ENCODE measurements around the gene BCAR3. TPM values are rescaled to one million over a fixed set of nuclear protein-coding genes. Genes with fewer than 3 reads are reported as not detected.

The BCAR3 gene
- total RNA-seq, 6 experiments from 2014 or later = 24.4 to 55.1 (median 26.2) TPM

- DNase-seq = no peak
- no peak for TF ChIP-seq CTCF (IDR thresholded peaks at IDR 0.05)
- peaks cover 3% of the 10 kb centered on the region; the same call in 1 of the 2 replicates for H3K27me3 Mint-ChIP-seq (ENCODE audit: insufficient read depth)
- no peaks in the 10 kb centered on the region for H3K9me3 Mint-ChIP-seq
- H3K4me3 Mint-ChIP-seq = no peak overlapping the region
- H3K36me3 Mint-ChIP-seq (ENCODE audit: low read depth) = peaks cover 27% of the 10 kb centered on the region
- H3K27ac Mint-ChIP-seq = 0 out of 2 replicates have a peak overlapping the region, but pooled peaks have one; percentile 7
- peaks cover 61% of the 10 kb centered on the region for H3K4me1 Mint-ChIP-seq (ENCODE audit: low read depth)
Measured at GRCh38 chr1:93581917-93582850, 99.5 kb downstream of the BCAR3 start.

DNA sequence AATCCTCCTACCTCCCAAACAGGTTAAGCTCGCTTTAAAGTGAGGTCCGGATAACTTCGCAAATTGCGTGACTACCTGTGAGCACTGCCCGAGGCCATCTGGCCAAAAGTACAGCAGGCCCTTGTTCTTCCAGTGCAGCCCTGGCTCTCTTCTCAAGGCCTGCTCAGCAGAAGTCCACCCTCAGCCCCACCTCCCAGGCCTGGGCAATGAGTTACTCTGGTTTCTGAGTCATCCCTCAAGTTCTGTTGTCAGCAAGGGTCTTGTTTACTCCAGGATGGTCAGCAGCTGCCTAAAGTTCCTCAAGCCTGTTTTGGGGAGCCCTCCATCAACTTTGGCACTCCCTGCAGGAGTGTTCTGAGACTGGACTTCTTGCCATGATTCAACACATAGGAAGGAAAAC lies 101.7 kb downstream of the BCAR3 start:
- Mint-ChIP-seq H3K4me1 (ENCODE audit: low read depth) (peaks cover 61% of the 10 kb centered on the region), H3K36me3 (ENCODE audit: low read depth) (peaks cover 43% of the 10 kb centered on the region), H3K9me3 (no peaks in the 10 kb centered on the region), H3K27ac (peak overlapping the region; percentile 94), H3K4me3 (peak overlapping the region; percentile 71), H3K27me3 (ENCODE audit: insufficient read depth) (peaks cover 4% of the 10 kb centered on the region; the same call in 1 of the 2 replicates)
- TF ChIP-seq CTCF (IDR thresholded peaks at IDR 0.05) = no peak
- DNase-seq = peak; percentile 86

- peaks cover 54% of the 10 kb centered on the region for H3K4me1 Mint-ChIP-seq (ENCODE audit: low read depth)
- no peak for TF ChIP-seq CTCF (IDR thresholded peaks at IDR 0.05)
- no peaks in the 10 kb centered on the region for H3K9me3 Mint-ChIP-seq
- no peak for DNase-seq
- peaks cover 6% of the 10 kb centered on the region; the same call in 1 of the 2 replicates for H3K27me3 Mint-ChIP-seq (ENCODE audit: insufficient read depth)
- peak overlapping the region; percentile 94 for H3K27ac Mint-ChIP-seq
- peaks cover 40% of the 10 kb centered on the region for H3K36me3 Mint-ChIP-seq (ENCODE audit: low read depth)
- peak overlapping the region; percentile 71; the same call in 1 of the 2 replicates for H3K4me3 Mint-ChIP-seq
Measured at GRCh38 chr1:93578911-93579825, 102.5 kb downstream of the BCAR3 start.

GRCh38 chr1:93578433-93578830 lies 103.2 kb downstream of the BCAR3 start:
- TF ChIP-seq CTCF (IDR thresholded peaks at IDR 0.05) = no peak
- peak overlapping the region; percentile 46; the same call in 1 of the 2 replicates for H3K27ac Mint-ChIP-seq
- H3K36me3 Mint-ChIP-seq (ENCODE audit: low read depth) = peaks cover 40% of the 10 kb centered on the region
- DNase-seq = no peak
- H3K9me3 Mint-ChIP-seq = no peaks in the 10 kb centered on the region
- H3K4me1 Mint-ChIP-seq (ENCODE audit: low read depth) = peaks cover 50% of the 10 kb centered on the region
- peaks cover 7% of the 10 kb centered on the region; the same call in 1 of the 2 replicates for H3K27me3 Mint-ChIP-seq (ENCODE audit: insufficient read depth)
- no peak overlapping the region; the same call in 1 of the 2 replicates for H3K4me3 Mint-ChIP-seq

All from HFFc6 (cell line).